Measurements from ENCODE around the gene POC1A. TPM values are rescaled to one million over a fixed set of nuclear protein-coding genes. Genes with fewer than 3 reads are reported as not detected.

POC1A gene
- total and polyA plus RNA-seq, 2 of the 4 experiments (the other 2 are of a cell fraction), result 10.6 to 11.5 TPM

DNA sequence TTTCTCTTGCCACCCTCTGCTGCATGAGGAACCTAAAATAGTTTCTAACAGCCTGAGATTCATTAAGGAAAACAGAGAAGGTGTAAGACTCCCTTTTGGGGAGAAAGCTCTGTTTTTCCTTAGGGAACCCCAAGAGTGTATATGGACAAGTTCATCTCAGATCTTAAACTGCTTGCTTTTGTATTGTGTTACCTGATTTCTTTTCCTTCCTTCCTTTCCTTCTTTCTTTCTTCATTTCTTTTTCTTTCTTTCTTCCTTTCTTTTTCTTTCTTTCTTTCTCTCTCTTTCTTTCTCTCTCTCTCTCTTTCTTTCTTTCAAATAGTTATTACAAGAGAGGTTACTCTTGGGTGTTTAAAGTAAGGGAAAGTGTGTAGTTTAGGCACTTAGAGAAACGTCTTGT is 5.3 kb upstream of the POC1A start:
- WGBS, 2 experiments (ENCODE audit: extremely low coverage in 2 of 2, insufficient read length in 1 of 2), result no CpG with 5 or more reads among the region's 1 CpG
- H3K18ac ChIP-seq (ENCODE audit: low read depth, low read length), result no peak overlapping the region
- no peak overlapping the region for H2BK20ac ChIP-seq (ENCODE audit: low read depth, low read length)
- no peak overlapping the region for H3K27ac ChIP-seq (ENCODE audit: insufficient read depth, low read length)
- no peak overlapping the region for H2AK9ac ChIP-seq (replicated peaks; ENCODE audit: low read depth, low read length, poor library complexity)
- no peak overlapping the region for H3K4me2 ChIP-seq (ENCODE audit: low read depth, low read length)
- H3K23ac ChIP-seq (ENCODE audit: low read depth, low read length), result no peak overlapping the region
- ChIA-PET CTCF (no interaction called here), POLR2A (ENCODE audit: unreplicated experiment) (interaction anchor here (0.7 kb wide), 1 partner anchor 344 kb away, joined by 4 read pairs; no protein-coding TSS in a partner anchor)
- H3K9me1 ChIP-seq (ENCODE audit: insufficient read depth, low read length), result 0 out of 2 replicates have a peak, but pooled peaks cover 3% of the 10 kb centered on the region
- H4K5ac ChIP-seq (ENCODE audit: low read depth, low read length), result no peak overlapping the region
- no peak for ATAC-seq (ENCODE audit: low read depth)
- dilution Hi-C loops (cut with HindIII; ENCODE audit: low sequenced_read_pairs, unreplicated experiment) (no loop called here), in situ Hi-C loops (cut with MboI; ENCODE audit: low sequenced_read_pairs) (loop anchor here (25.0 kb wide), 1 partner anchor 1822 kb away; the partner anchor contains the start of genes RASSF1, TUSC2 and ZMYND10), intact Hi-C loops (cut with micrococcal nuclease) (no loop called here)
- TF ChIP-seq NFE2L2 (IDR thresholded peaks at IDR 0.05; ENCODE audit: low read depth, low read length) (no peak), BHLHE40 (IDR thresholded peaks at IDR 0.05; ENCODE audit: low read depth, low read length) (no peak), MXI1 (IDR thresholded peaks at IDR 0.05; ENCODE audit: borderline replicate concordance, low read depth, low read length) (no peak), FOS (IDR thresholded peaks at IDR 0.05; ENCODE audit: low read depth, low read length) (no peak), ELK1 (IDR thresholded peaks at IDR 0.05; ENCODE audit: borderline replicate concordance, low read depth, low read length) (no peak)
- no peaks in the 10 kb centered on the region for H4K20me1 ChIP-seq (ENCODE audit: insufficient read depth, low read length)
- H2BK120ac ChIP-seq (ENCODE audit: low read depth, low read length), result no peak overlapping the region
- H3K4me1 ChIP-seq (ENCODE audit: control insufficient read depth, insufficient read depth, low read length), result peaks cover 2% of the 10 kb centered on the region; the same call in 1 of the 2 replicates
- DNase-seq, result no peak
- no peak overlapping the region for H3K9ac ChIP-seq (ENCODE audit: low read depth, low read length)
- peaks cover 0 to 2% of the 10 kb centered on the region in 2 experiments; a peak in 1 of 4 replicates for H3K79me1 ChIP-seq (ENCODE audit: low read depth in 1 of 2, low read length in 2 of 2)
- H2AK5ac ChIP-seq (ENCODE audit: low read depth, low read length), result no peak overlapping the region
- no peak overlapping the region for H2BK5ac ChIP-seq (ENCODE audit: low read depth, low read length, poor library complexity, severe bottlenecking)
- no peak overlapping the region for H3K14ac ChIP-seq (replicated peaks; ENCODE audit: low read depth, low read length)
- no peaks in the 10 kb centered on the region for H3K36me3 ChIP-seq (ENCODE audit: control insufficient read depth, insufficient read depth, low read length)
- BruUV-seq (replicated peaks), result no TSS peak
- no peak overlapping the region for H3K4me3 ChIP-seq (ENCODE audit: insufficient read depth, low read depth, low read length)
- H3K4ac ChIP-seq (ENCODE audit: low read depth, low read length), result no peak overlapping the region
- H4K91ac ChIP-seq (ENCODE audit: insufficient read depth, low read depth, low read length), result no peak overlapping the region
- no peak overlapping the region for H4K8ac ChIP-seq (ENCODE audit: low read depth in 2 of 2, low read length in 2 of 2)
- no peak overlapping the region for H2AFZ ChIP-seq (replicated peaks; ENCODE audit: low read length, poor library complexity)
- H3K9me3 ChIP-seq (ENCODE audit: control insufficient read depth, insufficient read depth, low read length), result no peaks in the 10 kb centered on the region
- no peak overlapping the region for H2BK15ac ChIP-seq (ENCODE audit: low read depth, low read length)
- no peak overlapping the region for H3K56ac ChIP-seq (ENCODE audit: extremely low read depth, insufficient read depth, low read length)
- H3K27me3 ChIP-seq (ENCODE audit: control insufficient read depth, insufficient read depth, low read length), result no peaks in the 10 kb centered on the region

All from IMR-90 (cell line).